ENCODE measurements around the gene TFPI2.

Gene TFPI2

DNA sequence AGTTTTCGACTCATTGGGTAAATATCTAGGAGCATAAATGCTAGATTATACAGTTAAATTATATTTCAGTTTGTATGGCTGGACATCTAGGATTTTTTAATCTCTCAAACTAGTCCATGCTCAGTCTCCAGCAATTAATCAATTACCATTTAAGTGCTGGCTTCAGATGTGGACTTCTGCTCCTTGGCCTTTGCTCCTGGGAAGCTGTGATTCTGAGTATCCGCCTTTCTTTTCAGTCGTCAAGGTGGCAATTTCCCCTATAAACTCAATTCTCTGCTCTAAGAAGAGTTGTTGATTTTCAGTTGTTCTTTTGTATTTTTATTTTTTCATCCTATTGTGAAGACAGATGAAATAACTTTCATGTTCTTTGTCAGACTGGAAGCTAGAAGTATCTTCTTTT, 23.7 kb downstream of the TFPI2 start:
- no peaks in the 10 kb centered on the region for H3K36me3 ChIP-seq (ENCODE audit: control insufficient read depth, insufficient read depth, low read length)
- no peaks in the 10 kb centered on the region for H3K4me1 ChIP-seq (ENCODE audit: control insufficient read depth, insufficient read depth, low read length)
- no peaks in the 10 kb centered on the region for H3K9me3 ChIP-seq (ENCODE audit: control insufficient read depth, low read length)
- H3K27me3 ChIP-seq (ENCODE audit: control insufficient read depth, insufficient read depth, low read length) = no peaks in the 10 kb centered on the region
- no peak overlapping the region for H3K4me3 ChIP-seq (ENCODE audit: low read length)
- no peak overlapping the region for H3K9ac ChIP-seq (ENCODE audit: low read length)

DNA sequence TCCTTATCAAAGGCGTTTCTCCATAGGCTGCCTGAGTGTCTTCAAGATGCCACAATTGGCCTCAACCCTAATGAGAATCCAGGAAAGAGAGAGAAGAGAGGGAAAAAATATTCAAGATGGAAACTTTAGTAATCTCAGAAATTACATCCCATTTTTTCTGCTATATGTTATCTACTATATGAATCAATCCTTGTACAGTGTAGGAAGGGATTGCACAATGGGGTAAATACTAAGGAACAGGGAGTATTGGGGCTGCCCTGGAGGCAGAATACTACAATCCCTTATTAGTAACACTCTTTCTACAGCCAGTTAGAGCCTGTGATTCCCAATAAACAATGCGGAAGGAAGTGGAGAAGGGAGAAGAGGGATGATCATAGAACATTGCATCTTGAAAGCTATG, 27.9 kb downstream of the TFPI2 start:
- Histone ChIP-seq H3K36me3 (ENCODE audit: control insufficient read depth, insufficient read depth, low read length) (no peaks in the 10 kb centered on the region), H3K9ac (ENCODE audit: low read length) (no peak overlapping the region), H3K9me3 (ENCODE audit: control insufficient read depth, low read length) (no peaks in the 10 kb centered on the region), H3K4me3 (ENCODE audit: low read length) (no peak overlapping the region), H3K4me1 (ENCODE audit: control insufficient read depth, insufficient read depth, low read length) (no peaks in the 10 kb centered on the region), H3K27me3 (ENCODE audit: control insufficient read depth, insufficient read depth, low read length) (no peaks in the 10 kb centered on the region)

DNA sequence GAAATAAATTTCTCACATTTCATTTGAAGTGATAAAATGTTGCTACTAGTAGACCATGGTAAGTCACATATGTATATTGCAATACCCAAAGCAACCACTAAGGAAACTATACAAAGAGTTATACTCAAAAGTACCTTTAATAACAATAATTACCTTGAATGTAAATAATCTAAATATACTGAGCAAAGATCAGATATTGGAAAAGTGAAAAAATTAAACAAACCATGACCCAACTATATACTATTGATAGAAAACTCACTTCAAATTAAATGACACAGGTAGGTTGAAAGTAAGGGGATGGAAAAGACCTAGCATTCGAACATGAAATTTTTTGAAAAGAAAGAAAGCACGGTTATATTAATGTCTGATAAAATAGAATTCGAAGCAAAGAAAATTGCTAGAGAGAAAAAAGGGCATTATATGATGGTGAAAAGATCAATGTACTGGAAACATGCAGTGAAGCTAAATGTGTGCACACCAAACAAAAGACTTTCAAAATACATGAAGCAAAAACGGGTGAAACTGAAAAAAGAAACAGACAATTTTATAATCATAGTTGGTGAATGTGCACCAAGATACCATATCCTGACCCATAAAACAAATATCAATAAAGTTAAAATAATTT, 29.1 kb downstream of the TFPI2 start:
- H3K36me3 ChIP-seq (ENCODE audit: control insufficient read depth, insufficient read depth, low read length) = no peaks in the 10 kb centered on the region
- H3K9me3 ChIP-seq (ENCODE audit: control insufficient read depth, low read length) = no peaks in the 10 kb centered on the region

DNA sequence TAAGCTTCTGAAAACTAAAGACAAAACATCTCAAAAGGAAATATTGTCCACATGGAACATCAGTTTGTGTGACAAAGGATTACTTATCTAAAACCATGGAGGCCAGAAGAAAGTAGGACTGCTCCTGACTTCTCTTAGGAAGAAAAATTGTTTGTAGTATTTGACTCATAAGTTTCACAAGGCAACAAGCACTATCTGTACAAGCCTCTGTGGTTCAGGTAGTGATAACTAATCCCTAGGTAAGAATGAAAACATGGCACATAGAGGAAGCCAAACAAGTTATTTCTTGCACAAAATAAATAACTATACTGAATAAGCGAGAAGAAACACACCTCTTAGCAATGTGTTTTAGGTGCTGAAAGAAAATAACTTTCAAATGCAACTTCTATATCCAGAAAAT, 30.3 kb downstream of the TFPI2 start:
- Histone ChIP-seq H3K4me3 (ENCODE audit: low read length) (no peak overlapping the region), H3K9ac (ENCODE audit: low read length) (no peak overlapping the region), H3K36me3 (ENCODE audit: control insufficient read depth, insufficient read depth, low read length) (no peaks in the 10 kb centered on the region), H3K27me3 (ENCODE audit: control insufficient read depth, insufficient read depth, low read length) (no peaks in the 10 kb centered on the region), H3K9me3 (ENCODE audit: control insufficient read depth, low read length) (no peaks in the 10 kb centered on the region), H3K4me1 (ENCODE audit: control insufficient read depth, insufficient read depth, low read length) (no peaks in the 10 kb centered on the region)

More for the DNA sequence above, 29.1 kb downstream of the TFPI2 start:
- Histone ChIP-seq H3K9ac (ENCODE audit: low read length) (no peak overlapping the region), H3K4me3 (ENCODE audit: low read length) (no peak overlapping the region), H3K4me1 (ENCODE audit: control insufficient read depth, insufficient read depth, low read length) (no peaks in the 10 kb centered on the region), H3K27me3 (ENCODE audit: control insufficient read depth, insufficient read depth, low read length) (no peaks in the 10 kb centered on the region)

DNA sequence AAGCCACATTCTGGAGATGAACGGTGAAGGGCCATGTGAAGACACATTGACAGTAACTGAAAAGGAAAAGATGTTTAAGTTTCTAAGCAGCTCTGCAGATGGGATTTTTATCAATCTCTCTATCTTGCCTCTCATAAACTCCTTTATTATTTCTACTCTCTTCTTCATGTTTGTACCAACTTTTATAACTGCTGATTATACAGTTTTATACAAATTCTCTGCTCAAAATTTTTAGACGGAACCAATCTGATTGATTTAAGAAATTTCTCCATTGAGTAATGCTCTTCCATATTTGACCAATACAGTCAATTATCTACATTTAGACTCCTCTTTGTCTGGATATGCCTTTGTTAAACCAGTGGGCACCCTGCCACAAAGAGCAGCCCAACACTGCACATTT, 31.7 kb downstream of the TFPI2 start:
- no peak overlapping the region for H3K4me3 ChIP-seq (ENCODE audit: low read length)
- no peaks in the 10 kb centered on the region for H3K36me3 ChIP-seq (ENCODE audit: control insufficient read depth, insufficient read depth, low read length)
- H3K9me3 ChIP-seq (ENCODE audit: control insufficient read depth, low read length) = no peaks in the 10 kb centered on the region
- no peak overlapping the region for H3K9ac ChIP-seq (ENCODE audit: low read length)
- H3K4me1 ChIP-seq (ENCODE audit: control insufficient read depth, insufficient read depth, low read length) = no peaks in the 10 kb centered on the region
- H3K27me3 ChIP-seq (ENCODE audit: control insufficient read depth, insufficient read depth, low read length) = no peaks in the 10 kb centered on the region

DNA sequence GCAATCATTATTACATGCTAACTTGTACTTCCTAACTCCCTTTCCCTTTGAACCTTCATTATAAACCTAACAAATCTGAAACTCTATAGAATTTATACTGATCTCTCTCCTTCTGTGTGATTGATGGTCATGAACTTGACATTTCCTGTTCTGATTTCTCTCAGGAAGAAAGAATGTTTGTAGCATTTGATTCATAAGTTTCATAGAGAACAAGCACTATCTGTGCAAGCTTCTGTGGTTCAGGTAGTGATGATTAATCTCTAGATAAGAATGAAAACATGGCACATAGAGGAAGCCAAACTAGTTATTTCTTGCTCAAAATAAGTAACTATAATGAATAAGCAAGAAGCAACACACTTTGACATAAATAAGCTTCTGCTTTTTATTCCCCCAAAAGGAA, 34.2 kb downstream of the TFPI2 start:
- H3K4me1 ChIP-seq (ENCODE audit: control insufficient read depth, insufficient read depth, low read length) = no peaks in the 10 kb centered on the region
- H3K9me3 ChIP-seq (ENCODE audit: control insufficient read depth, low read length) = no peaks in the 10 kb centered on the region
- H3K4me3 ChIP-seq (ENCODE audit: low read length) = no peak overlapping the region
- no peak overlapping the region for H3K9ac ChIP-seq (ENCODE audit: low read length)
- H3K36me3 ChIP-seq (ENCODE audit: control insufficient read depth, insufficient read depth, low read length) = no peaks in the 10 kb centered on the region
- H3K27me3 ChIP-seq (ENCODE audit: control insufficient read depth, insufficient read depth, low read length) = no peaks in the 10 kb centered on the region

DNA sequence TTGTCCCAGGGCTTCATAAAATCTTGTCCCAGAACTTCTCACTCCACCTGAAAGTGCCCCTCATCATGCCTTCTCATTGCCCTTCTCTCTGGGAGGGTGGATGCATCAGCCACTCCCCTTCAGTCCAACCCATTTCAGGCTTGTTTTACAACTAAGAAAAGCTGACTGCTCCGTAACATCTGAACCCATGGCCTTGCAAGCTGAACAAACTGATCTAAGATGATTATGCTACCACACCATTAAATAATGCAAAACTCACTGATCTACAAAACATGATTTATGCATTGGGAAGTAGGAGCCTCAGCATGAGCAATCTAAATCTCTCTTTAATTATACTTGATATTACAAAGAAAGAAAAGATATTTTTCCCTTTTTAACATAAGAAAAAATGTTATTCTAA, 34.8 kb downstream of the TFPI2 start:
- Histone ChIP-seq H3K27me3 (ENCODE audit: control insufficient read depth, insufficient read depth, low read length) (no peaks in the 10 kb centered on the region), H3K36me3 (ENCODE audit: control insufficient read depth, insufficient read depth, low read length) (no peaks in the 10 kb centered on the region), H3K9me3 (ENCODE audit: control insufficient read depth, low read length) (no peaks in the 10 kb centered on the region), H3K4me1 (ENCODE audit: control insufficient read depth, insufficient read depth, low read length) (no peaks in the 10 kb centered on the region), H3K9ac (ENCODE audit: low read length) (no peak overlapping the region), H3K4me3 (ENCODE audit: low read length) (no peak overlapping the region)

DNA sequence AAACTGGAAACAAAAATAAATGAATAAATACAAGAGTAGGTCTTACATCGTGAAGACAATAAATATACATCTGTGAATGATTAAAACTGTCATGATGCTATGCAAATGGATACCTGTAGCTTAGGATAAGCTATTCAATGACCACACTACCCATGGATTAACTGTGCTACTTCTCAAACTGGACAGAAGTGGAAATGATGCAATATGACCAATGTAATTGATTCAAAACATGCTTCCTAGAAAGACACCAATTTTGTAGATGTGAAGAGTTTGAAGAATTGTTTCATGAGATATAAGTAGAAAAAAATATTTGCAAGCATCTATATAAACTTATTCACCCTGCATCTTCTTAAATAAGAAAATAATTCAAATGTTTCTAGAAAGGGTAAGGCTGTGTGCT, 36.1 kb downstream of the TFPI2 start:
- H3K9me3 ChIP-seq (ENCODE audit: control insufficient read depth, low read length) = no peaks in the 10 kb centered on the region
- H3K4me1 ChIP-seq (ENCODE audit: control insufficient read depth, insufficient read depth, low read length) = no peaks in the 10 kb centered on the region
- H3K4me3 ChIP-seq (ENCODE audit: low read length) = no peak overlapping the region
- H3K27me3 ChIP-seq (ENCODE audit: control insufficient read depth, insufficient read depth, low read length) = no peaks in the 10 kb centered on the region
- H3K9ac ChIP-seq (ENCODE audit: low read length) = no peak overlapping the region
- H3K36me3 ChIP-seq (ENCODE audit: control insufficient read depth, insufficient read depth, low read length) = no peaks in the 10 kb centered on the region

DNA sequence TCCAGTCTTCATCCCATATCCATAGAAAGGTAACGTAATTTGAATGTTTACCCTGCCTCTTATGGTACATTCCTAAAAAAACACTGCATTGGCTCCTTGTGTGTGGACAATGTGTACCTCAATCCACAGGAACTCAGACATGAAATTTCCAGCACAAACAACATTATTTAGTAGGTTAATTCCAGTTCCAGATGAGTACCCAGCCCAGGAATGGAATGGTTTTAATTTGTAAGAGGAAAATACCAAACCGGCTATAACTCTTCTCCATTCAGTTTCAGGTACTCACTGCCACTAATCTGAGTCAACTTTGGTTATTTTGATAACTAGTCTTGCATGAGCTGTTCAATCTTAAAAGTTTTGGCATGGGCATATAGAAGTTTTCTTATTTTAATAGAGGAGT, 39.0 kb downstream of the TFPI2 start:
- Histone ChIP-seq H3K36me3 (ENCODE audit: control insufficient read depth, insufficient read depth, low read length) (no peaks in the 10 kb centered on the region), H3K27me3 (ENCODE audit: control insufficient read depth, insufficient read depth, low read length) (no peaks in the 10 kb centered on the region), H3K9ac (ENCODE audit: low read length) (no peak overlapping the region), H3K4me3 (ENCODE audit: low read length) (no peak overlapping the region), H3K9me3 (ENCODE audit: control insufficient read depth, low read length) (no peaks in the 10 kb centered on the region), H3K4me1 (ENCODE audit: control insufficient read depth, insufficient read depth, low read length) (no peaks in the 10 kb centered on the region)

DNA sequence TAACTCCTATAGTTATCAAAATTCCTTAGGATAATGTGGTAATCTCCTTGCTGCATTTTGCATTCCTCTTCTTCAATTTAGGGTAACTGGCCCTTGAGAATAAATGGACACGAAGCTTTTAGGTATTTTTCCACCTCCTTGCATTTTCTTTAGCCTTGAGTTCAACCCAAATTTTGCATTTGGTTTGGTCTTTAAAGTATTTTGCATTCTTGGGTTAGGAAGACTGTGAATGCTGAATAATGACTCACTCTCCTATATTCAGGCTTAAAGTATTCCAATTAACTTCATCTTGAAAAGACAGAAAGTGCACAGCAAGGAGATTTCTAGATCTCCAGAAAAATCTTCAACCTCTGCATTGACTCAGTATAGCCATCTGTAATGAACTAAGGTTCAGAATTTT, 47.3 kb downstream of the TFPI2 start:
- Histone ChIP-seq H3K9me3 (ENCODE audit: control insufficient read depth, low read length) (no peaks in the 10 kb centered on the region), H3K9ac (ENCODE audit: low read length) (no peak overlapping the region), H3K4me3 (ENCODE audit: low read length) (no peak overlapping the region), H3K36me3 (ENCODE audit: control insufficient read depth, insufficient read depth, low read length) (no peaks in the 10 kb centered on the region), H3K27me3 (ENCODE audit: control insufficient read depth, insufficient read depth, low read length) (no peaks in the 10 kb centered on the region), H3K4me1 (ENCODE audit: control insufficient read depth, insufficient read depth, low read length) (no peaks in the 10 kb centered on the region)

DNA sequence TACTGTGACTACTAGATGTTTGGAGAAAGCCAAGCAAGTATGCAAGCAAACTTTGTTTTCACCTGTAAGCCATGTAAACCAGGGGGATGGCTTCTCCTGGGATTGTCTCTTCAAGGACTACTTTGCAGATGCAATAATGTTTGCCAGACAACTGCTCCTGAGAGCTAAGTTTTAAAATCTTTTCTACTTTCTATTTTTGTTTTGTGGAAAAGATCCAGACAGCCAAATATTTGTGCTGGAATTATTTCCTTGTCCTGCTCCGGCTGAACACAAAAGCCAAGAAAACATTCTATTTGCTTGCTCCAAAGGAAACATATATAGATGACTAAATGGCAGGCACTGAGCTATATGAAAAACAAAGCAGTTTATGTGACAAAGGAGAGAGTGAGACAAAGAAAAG, 51.6 kb downstream of the TFPI2 start:
- H3K4me1 ChIP-seq (ENCODE audit: control insufficient read depth, insufficient read depth, low read length) = no peaks in the 10 kb centered on the region
- no peaks in the 10 kb centered on the region for H3K9me3 ChIP-seq (ENCODE audit: control insufficient read depth, low read length)
- no peaks in the 10 kb centered on the region for H3K27me3 ChIP-seq (ENCODE audit: control insufficient read depth, insufficient read depth, low read length)
- H3K4me3 ChIP-seq (ENCODE audit: low read length) = no peak overlapping the region
- H3K36me3 ChIP-seq (ENCODE audit: control insufficient read depth, insufficient read depth, low read length) = no peaks in the 10 kb centered on the region
- no peak overlapping the region for H3K9ac ChIP-seq (ENCODE audit: low read length)

DNA sequence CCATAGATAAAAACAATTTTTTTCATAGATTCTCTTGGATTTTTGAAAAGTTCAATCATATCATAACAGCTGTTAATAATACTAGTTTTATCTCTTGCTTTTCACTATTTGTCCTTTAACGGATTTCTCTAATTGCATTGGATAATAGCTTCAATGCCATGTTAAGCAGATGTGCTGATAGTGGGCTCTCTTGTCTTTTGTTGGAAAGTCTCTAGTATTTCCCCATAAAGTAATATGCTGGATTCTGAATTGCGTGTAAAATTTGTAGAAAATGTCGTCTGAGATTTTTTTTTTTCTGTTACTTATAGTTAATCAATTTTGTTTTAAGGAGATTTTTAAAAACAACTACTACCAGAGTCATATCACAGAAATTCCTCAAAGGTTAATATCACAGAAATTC, 53.3 kb downstream of the TFPI2 start:
- Histone ChIP-seq H3K9ac (ENCODE audit: low read length) (no peak overlapping the region), H3K36me3 (ENCODE audit: control insufficient read depth, insufficient read depth, low read length) (no peaks in the 10 kb centered on the region), H3K4me3 (ENCODE audit: low read length) (no peak overlapping the region), H3K4me1 (ENCODE audit: control insufficient read depth, insufficient read depth, low read length) (no peaks in the 10 kb centered on the region), H3K9me3 (ENCODE audit: control insufficient read depth, low read length) (no peaks in the 10 kb centered on the region), H3K27me3 (ENCODE audit: control insufficient read depth, insufficient read depth, low read length) (no peaks in the 10 kb centered on the region)

DNA sequence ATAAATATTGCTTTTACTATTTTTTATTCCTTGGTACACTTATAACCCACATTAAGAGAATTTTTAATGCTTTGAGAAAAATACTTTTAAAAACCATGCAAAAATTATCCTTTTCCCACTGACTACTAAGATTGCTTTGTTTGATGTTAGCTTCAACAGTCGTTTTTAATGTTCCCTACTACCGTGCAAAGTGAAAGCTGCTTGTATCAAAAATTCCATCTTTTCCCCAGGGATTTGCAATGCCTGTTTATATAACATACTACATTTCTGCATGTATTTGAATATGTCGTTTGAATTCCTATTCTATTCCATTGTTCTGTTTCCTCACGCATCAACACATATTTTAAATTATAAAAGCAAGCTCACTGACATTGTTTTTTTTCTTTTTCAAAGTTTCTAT, 54.4 kb downstream of the TFPI2 start:
- Histone ChIP-seq H3K36me3 (ENCODE audit: control insufficient read depth, insufficient read depth, low read length) (no peaks in the 10 kb centered on the region), H3K9me3 (ENCODE audit: control insufficient read depth, low read length) (no peaks in the 10 kb centered on the region), H3K27me3 (ENCODE audit: control insufficient read depth, insufficient read depth, low read length) (no peaks in the 10 kb centered on the region), H3K4me3 (ENCODE audit: low read length) (no peak overlapping the region), H3K4me1 (ENCODE audit: control insufficient read depth, insufficient read depth, low read length) (no peaks in the 10 kb centered on the region), H3K9ac (ENCODE audit: low read length) (no peak overlapping the region)
